HG02840 (cell line): ENCODE results near the gene FAM120A.

Experiments
- ATAC-seq: cut with Tn5 transposase; IDR thresholded peaks from one replicate; pipeline ENCODE4 v1.9.1; 2021; ENCODE audit warnings: mild to moderate bottlenecking, moderate library complexity, moderate number of reproducible peaks; ENCODE audit not compliant: unreplicated experiment, low FRiP score

FAM120A gene

GRCh38 chr9:93470391-93470790, 18.9 kb downstream of the FAM120A start:
- ATAC-seq, result no peak

- ATAC-seq, result no peak
These were observed 19.6 kb downstream of the FAM120A start for GRCh38 chr9:93471124-93471523.

- ATAC-seq, result no peak
These were observed 21.9 kb downstream of the FAM120A start for GRCh38 chr9:93473411-93473810.

- ATAC-seq, result no peak
These were observed 23.6 kb downstream of the FAM120A start for GRCh38 chr9:93475108-93475507.

- no peak for ATAC-seq
These were observed 24.4 kb downstream of the FAM120A start for GRCh38 chr9:93475856-93476255.

- ATAC-seq, result no peak
These were observed 25.4 kb downstream of the FAM120A start for GRCh38 chr9:93476924-93477323.

GRCh38 chr9:93477397-93477796, 25.9 kb downstream of the FAM120A start:
- ATAC-seq, result no peak

GRCh38 chr9:93479726-93480125, 28.2 kb downstream of the FAM120A start:
- no peak for ATAC-seq

GRCh38 chr9:93480262-93480661, 28.8 kb downstream of the FAM120A start:
- no peak for ATAC-seq

- ATAC-seq, result no peak
These were observed 29.3 kb downstream of the FAM120A start for GRCh38 chr9:93480728-93481324.

GRCh38 chr9:93483497-93483896, 32.0 kb downstream of the FAM120A start:
- no peak for ATAC-seq

- no peak for ATAC-seq
These were observed 34.8 kb downstream of the FAM120A start for GRCh38 chr9:93486268-93486667.

GRCh38 chr9:93488244-93488643, 36.8 kb downstream of the FAM120A start:
- ATAC-seq, result no peak

- no peak for ATAC-seq
These were observed 40.2 kb downstream of the FAM120A start for GRCh38 chr9:93491593-93492232.

- no peak for ATAC-seq
These were observed 40.8 kb downstream of the FAM120A start for GRCh38 chr9:93492327-93492726.

GRCh38 chr9:93493949-93494348, 42.5 kb downstream of the FAM120A start:
- no peak for ATAC-seq

GRCh38 chr9:93496285-93496684, 44.8 kb downstream of the FAM120A start:
- ATAC-seq, result no peak

GRCh38 chr9:93500571-93501298, 49.2 kb downstream of the FAM120A start:
- no peak for ATAC-seq

- no peak for ATAC-seq
These were observed 49.9 kb downstream of the FAM120A start for GRCh38 chr9:93501406-93501805.

GRCh38 chr9:93503381-93503780, 51.9 kb downstream of the FAM120A start:
- no peak for ATAC-seq

- no peak for ATAC-seq
These were observed 54.2 kb downstream of the FAM120A start for GRCh38 chr9:93505541-93506132.
